Testis (tissue), 3 donors: ENCODE results near the gene BCAS3. TPM values are rescaled to one million over a fixed set of nuclear protein-coding genes. Genes with fewer than 3 reads are reported as not detected.

Experiments
- DNase-seq: peaks from one replicate; pipeline ENCODE4 v3.0.0-alpha.2; 2019
- H3K27ac ChIP-seq, 2 donors: fragments of 200-600 bp; sonication (generic); one replicate each; pipeline ENCODE4 v1.5.1; 2019
- H3K27me3 ChIP-seq: fragments of 200-600 bp; sonication (generic); one replicate; pipeline ENCODE4 v1.5.1; 2019
- H3K36me3 ChIP-seq: fragments of 200-600 bp; sonication (generic); one replicate; pipeline ENCODE4 v1.5.1; 2017; ENCODE audit warnings: low read depth; ENCODE audit errors: missing control alignments
- H3K4me1 ChIP-seq: fragments of 200-600 bp; sonication (generic); one replicate; pipeline ENCODE4 v1.5.1; 2019
- H3K4me3 ChIP-seq, 2 donors: fragments of 200-600 bp; sonication (generic); one replicate each; pipeline ENCODE4 v1.5.1; 2017 to 2019
- H3K9me3 ChIP-seq: fragments of 200-600 bp; sonication (generic); one replicate; pipeline ENCODE4 v1.5.1; 2017
- CTCF ChIP-seq, 3 experiments: fragments of 450-650 bp in 2 of 3; fragments of 200-600 bp in 1 of 3; sonication (generic) in 1 of 3; IDR thresholded peaks; one replicate each; pipeline ENCODE4 v1.5.1; 2016 to 2019; ENCODE audit warnings: antibody characterized with exemption in 3 of 3, mild to moderate bottlenecking in 2 of 3, moderate library complexity in 1 of 3
- POLR2A ChIP-seq: fragments of 450-650 bp; IDR thresholded peaks from one replicate; pipeline ENCODE4 v1.6.1; 2017; ENCODE audit warnings: antibody characterized with exemption, mild to moderate bottlenecking, moderate library complexity
- WGBS, 2 donors: methylation state at CpG; one replicate each; pipeline ENCODE4 v1.1.5; 2018; 5-methylcytosine and 5-hydroxymethylcytosine counted together
- intact Hi-C: fragments of 100-400 bp; cut with DNase I; formaldehyde crosslinking; loops from one replicate; pipeline ENCODE4 v1.15.1; 2023; ENCODE audit warnings: low total_unique reads
- polyA plus RNA-seq: library from polyadenylated mRNA; stranded (reverse); fragments of 350-450 nt; fragmentation: Illumina TruSeq; extraction: RNeasy Lipid Tissue Mini Kit (QIAGEN cat#74804); gene quantifications from one replicate; pipeline ENCODE4 v1.2.3, GENCODE V29; 2014; ENCODE audit warnings: low read depth, low replicate concordance; ENCODE audit not compliant: insufficient read depth
- total RNA-seq, 2 donors: library from RNA; depleted of rRNA; stranded (reverse); fragments of >200 nt; gene quantifications; one replicate each; pipeline ENCODE4 v1.2.3, GENCODE V29; 2016

Gene BCAS3
- total and polyA plus RNA-seq, 3 donors from 2014 or later = 54.8 to 96.7 (median 73.0) TPM

- no peak for DNase-seq
- Histone ChIP-seq H3K9me3 (no peaks in the 10 kb centered on the region), H3K4me3 (no peak overlapping the region), H3K27ac (no peak overlapping the region), H3K27me3 (no peaks in the 10 kb centered on the region), H3K36me3 (no peaks in the 10 kb centered on the region), H3K4me1 (no peaks in the 10 kb centered on the region)
- TF ChIP-seq CTCF (IDR thresholded peaks at IDR 0.05) (no peak), POLR2A (no peak)
- intact Hi-C loops = no loop called here
- WGBS, 2 donors = 86 to 94% methylated on average over 1 of the region's 1 CpG
Observed at GRCh38 chr17:60716766-60717165, 39.1 kb downstream of the BCAS3 start.

- TF ChIP-seq POLR2A (no peak), CTCF (IDR thresholded peaks at IDR 0.05) (no peak)
- intact Hi-C loops = no loop called here
- Histone ChIP-seq H3K27me3 (no peaks in the 10 kb centered on the region), H3K4me3 (no peak overlapping the region), H3K36me3 (no peaks in the 10 kb centered on the region), H3K9me3 (no peaks in the 10 kb centered on the region), H3K27ac (no peak overlapping the region), H3K4me1 (no peaks in the 10 kb centered on the region)
- no peak for DNase-seq
- WGBS, 2 donors = 94 to 96% methylated on average over 9 of the region's 9 CpGs
Observed at GRCh38 chr17:60717814-60718213, 40.2 kb downstream of the BCAS3 start.

GRCh38 chr17:60720763-60721531 lies 43.3 kb downstream of the BCAS3 start:
- TF ChIP-seq POLR2A = no peak
- peak; percentile 61 to 89 (median 77) for TF ChIP-seq CTCF (IDR thresholded peaks at IDR 0.05)
- no peaks in the 10 kb centered on the region for H3K9me3 ChIP-seq
- H3K36me3 ChIP-seq = no peaks in the 10 kb centered on the region
- no peaks in the 10 kb centered on the region for H3K27me3 ChIP-seq
- intact Hi-C loops = no loop called here
- no peak overlapping the region for H3K27ac ChIP-seq
- H3K4me1 ChIP-seq = no peaks in the 10 kb centered on the region
- DNase-seq = peak; percentile 64
- no peak overlapping the region for H3K4me3 ChIP-seq
- 44 to 52% methylated on average over 5 of the region's 5 CpGs for WGBS, 2 donors

- intact Hi-C loops = no loop called here
- no peaks in the 10 kb centered on the region for H3K4me1 ChIP-seq
- no peaks in the 10 kb centered on the region for H3K27me3 ChIP-seq
- H3K27ac ChIP-seq = no peak overlapping the region
- no peak for DNase-seq
- no peaks in the 10 kb centered on the region for H3K36me3 ChIP-seq
- H3K4me3 ChIP-seq = no peak overlapping the region
- TF ChIP-seq POLR2A = no peak
- no peak for TF ChIP-seq CTCF (IDR thresholded peaks at IDR 0.05)
- H3K9me3 ChIP-seq = no peaks in the 10 kb centered on the region
Observed at GRCh38 chr17:60724647-60725046, 47.0 kb downstream of the BCAS3 start.

GRCh38 chr17:60729854-60730253 lies 52.2 kb downstream of the BCAS3 start:
- DNase-seq = no peak
- Histone ChIP-seq H3K27ac (no peak overlapping the region), H3K4me3 (no peak overlapping the region), H3K4me1 (no peaks in the 10 kb centered on the region), H3K27me3 (no peaks in the 10 kb centered on the region), H3K9me3 (no peaks in the 10 kb centered on the region), H3K36me3 (no peaks in the 10 kb centered on the region)
- TF ChIP-seq CTCF (IDR thresholded peaks at IDR 0.05) (no peak), POLR2A (no peak)
- 83 to 88% methylated on average over 6 of the region's 6 CpGs for WGBS, 2 donors
- intact Hi-C loops = no loop called here
